ENCODE data around the gene HEMGN. TPM values are rescaled to one million over a fixed set of nuclear protein-coding genes. Genes with fewer than 3 reads are reported as not detected.
"Not testable (repeated sequence)": the region's sequence is repeated elsewhere in the genome, so short reads cannot be mapped to it uniquely, and the experiment has no call there.

The HEMGN gene
- total RNA-seq, 1 donor from 2014 or later, result not detected

- peaks cover 14% of the 10 kb centered on the region for H3K27me3 Mint-ChIP-seq (ENCODE audit: low read depth)
- H3K9me3 Mint-ChIP-seq (ENCODE audit: low read depth), result no peaks in the 10 kb centered on the region
- H3K4me1 Mint-ChIP-seq (ENCODE audit: low read depth), result no peaks in the 10 kb centered on the region
- H3K27ac Mint-ChIP-seq (ENCODE audit: unreplicated experiment), result no peak overlapping the region
- no peak for TF ChIP-seq CTCF (IDR thresholded peaks at IDR 0.05)
- no peak overlapping the region for H3K4me3 Mint-ChIP-seq (ENCODE audit: unreplicated experiment)
- H3K36me3 Mint-ChIP-seq (ENCODE audit: low read depth), result no peaks in the 10 kb centered on the region
- no peak for DNase-seq (ENCODE audit: low spot score)
Observed at GRCh38 chr9:97962575-97962974, 24.6 kb upstream of the HEMGN start.

GRCh38 chr9:97962136-97962535, 24.2 kb upstream of the HEMGN start:
- H3K27me3 Mint-ChIP-seq (ENCODE audit: low read depth), result peaks cover 14% of the 10 kb centered on the region
- no peaks in the 10 kb centered on the region for H3K36me3 Mint-ChIP-seq (ENCODE audit: low read depth)
- no peaks in the 10 kb centered on the region for H3K9me3 Mint-ChIP-seq (ENCODE audit: low read depth)
- H3K27ac Mint-ChIP-seq (ENCODE audit: unreplicated experiment), result no peak overlapping the region
- no peak overlapping the region for H3K4me3 Mint-ChIP-seq (ENCODE audit: unreplicated experiment)
- TF ChIP-seq CTCF (IDR thresholded peaks at IDR 0.05), result no peak
- DNase-seq (ENCODE audit: low spot score), result no peak
- H3K4me1 Mint-ChIP-seq (ENCODE audit: low read depth), result no peaks in the 10 kb centered on the region

DNA sequence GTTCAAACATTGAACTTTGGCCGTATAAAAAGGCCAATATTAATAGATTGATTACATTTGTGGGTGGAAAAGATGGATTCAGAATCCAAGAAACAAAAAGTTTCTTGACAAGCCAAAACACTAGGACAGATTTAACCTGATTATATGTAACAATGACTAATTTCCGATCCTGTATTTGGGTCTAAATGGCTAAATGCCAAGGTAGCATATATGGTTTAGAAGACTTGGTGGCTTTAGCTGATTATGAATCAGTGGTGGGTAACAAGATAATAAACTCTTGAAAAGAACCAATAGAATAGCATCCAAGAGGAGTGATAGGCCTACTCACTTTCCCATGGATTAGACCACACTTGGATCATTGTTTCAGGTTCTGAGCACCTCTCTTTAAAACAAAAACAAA, 23.4 kb upstream of the HEMGN start:
- H3K27ac Mint-ChIP-seq (ENCODE audit: unreplicated experiment), result no peak overlapping the region
- H3K27me3 Mint-ChIP-seq (ENCODE audit: low read depth), result peaks cover 15% of the 10 kb centered on the region
- no peaks in the 10 kb centered on the region for H3K4me1 Mint-ChIP-seq (ENCODE audit: low read depth)
- no peak for DNase-seq (ENCODE audit: low spot score)
- H3K4me3 Mint-ChIP-seq (ENCODE audit: unreplicated experiment), result no peak overlapping the region
- H3K36me3 Mint-ChIP-seq (ENCODE audit: low read depth), result no peaks in the 10 kb centered on the region
- no peaks in the 10 kb centered on the region for H3K9me3 Mint-ChIP-seq (ENCODE audit: low read depth)
- no peak for TF ChIP-seq CTCF (IDR thresholded peaks at IDR 0.05)

- peaks cover 17% of the 10 kb centered on the region for H3K27me3 Mint-ChIP-seq (ENCODE audit: low read depth)
- H3K9me3 Mint-ChIP-seq (ENCODE audit: low read depth); H3K4me1 Mint-ChIP-seq (ENCODE audit: low read depth); H3K27ac Mint-ChIP-seq (ENCODE audit: unreplicated experiment); DNase-seq (ENCODE audit: low spot score); H3K36me3 Mint-ChIP-seq (ENCODE audit: low read depth); H3K4me3 Mint-ChIP-seq (ENCODE audit: unreplicated experiment): not testable (repeated sequence)
Observed at GRCh38 chr9:97960678-97961328, 22.8 kb upstream of the HEMGN start.

DNA sequence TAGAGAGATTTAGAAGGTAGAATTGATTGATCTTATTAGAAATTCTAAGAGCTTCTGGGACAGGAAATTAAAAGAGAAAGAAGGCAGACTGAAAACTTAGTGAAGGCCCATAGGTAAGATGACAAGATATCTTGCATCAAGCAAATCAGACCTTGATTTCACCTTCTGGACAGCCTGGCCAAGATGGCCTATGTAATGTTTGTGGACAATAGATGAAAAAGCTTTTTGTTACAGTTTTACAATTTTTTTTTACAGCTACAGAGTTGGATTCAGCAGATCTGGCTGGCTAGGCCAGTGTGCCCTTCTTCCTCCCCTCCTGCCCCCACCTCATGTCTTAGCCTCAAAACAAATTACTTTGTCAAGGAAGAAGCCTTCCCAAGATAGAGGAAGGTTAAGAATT, 21.6 kb upstream of the HEMGN start:
- no peaks in the 10 kb centered on the region for H3K4me1 Mint-ChIP-seq (ENCODE audit: low read depth)
- no peak for DNase-seq (ENCODE audit: low spot score)
- H3K27me3 Mint-ChIP-seq (ENCODE audit: low read depth), result peaks cover 13% of the 10 kb centered on the region
- H3K9me3 Mint-ChIP-seq (ENCODE audit: low read depth), result no peaks in the 10 kb centered on the region
- no peak overlapping the region for H3K4me3 Mint-ChIP-seq (ENCODE audit: unreplicated experiment)
- H3K36me3 Mint-ChIP-seq (ENCODE audit: low read depth), result no peaks in the 10 kb centered on the region
- no peak overlapping the region for H3K27ac Mint-ChIP-seq (ENCODE audit: unreplicated experiment)
- no peak for TF ChIP-seq CTCF (IDR thresholded peaks at IDR 0.05)

DNA sequence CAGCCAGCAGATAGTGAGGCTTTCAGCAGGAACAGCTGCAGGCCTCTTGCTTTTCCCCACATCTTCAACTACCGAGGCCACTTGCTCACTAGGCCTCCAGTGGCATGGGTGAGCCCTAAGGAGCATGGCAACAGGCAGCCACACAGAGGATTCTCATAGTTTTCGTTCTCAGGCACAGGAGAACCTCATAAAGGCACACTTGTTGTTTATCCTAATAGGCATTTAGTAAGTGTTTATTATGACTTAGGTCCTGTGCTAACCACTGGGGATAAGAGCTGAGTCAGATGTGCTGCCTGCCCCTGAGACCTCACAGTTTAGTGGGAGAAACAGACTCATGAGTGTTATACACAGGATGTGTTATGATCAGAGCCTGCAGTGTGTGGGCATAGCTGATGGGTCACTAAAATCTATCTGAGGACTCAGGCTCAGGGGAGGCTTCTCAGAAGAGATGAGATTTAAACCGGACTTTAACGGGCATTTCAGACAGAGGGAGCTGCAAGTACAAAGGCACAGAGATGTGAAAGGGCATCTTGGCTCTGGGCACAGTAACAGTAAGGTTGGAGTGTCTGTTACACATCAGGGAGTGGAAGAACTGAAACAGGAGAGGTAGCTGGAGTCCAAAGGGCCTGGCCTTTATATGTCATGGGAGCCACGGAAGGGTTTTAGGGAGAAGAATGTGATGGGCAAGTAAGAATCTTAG, 21.0 kb upstream of the HEMGN start:
- Mint-ChIP-seq H3K4me3 (ENCODE audit: unreplicated experiment) (no peak overlapping the region), H3K27ac (ENCODE audit: unreplicated experiment) (no peak overlapping the region), H3K9me3 (ENCODE audit: low read depth) (no peaks in the 10 kb centered on the region), H3K4me1 (ENCODE audit: low read depth) (no peaks in the 10 kb centered on the region), H3K36me3 (ENCODE audit: low read depth) (no peaks in the 10 kb centered on the region), H3K27me3 (ENCODE audit: low read depth) (peaks cover 10% of the 10 kb centered on the region)
- no peak for DNase-seq (ENCODE audit: low spot score)
- TF ChIP-seq CTCF (IDR thresholded peaks at IDR 0.05), result no peak
